Natural killer cell treated with Interleukin-12 subunit alpha and Interleukin-12 subunit beta and Interleukin-15 and Interleukin-18, amount 100 ng/mL, for 72 hours (primary cell): ENCODE data around the gene YY1. TPM values are rescaled to one million over a fixed set of nuclear protein-coding genes. Genes with fewer than 3 reads are reported as not detected.
"Not testable (repeated sequence)": the region's sequence is repeated elsewhere in the genome, so short reads cannot be mapped to it uniquely, and the experiment has no call there.

Experiments used
- ATAC-seq, 2 donors: fragments of 150-1000 bp; cut with Tn5 transposase in 1 of 2; sonication (Bioruptor Pico), chemical (Tn5 transposase) in 1 of 2; 2 replicates each; pipeline ENCODE4 v1.10.0; 2021
- DNase-seq: peaks from one replicate; pipeline ENCODE4 v3.0.0; 2022; ENCODE audit warnings: low spot score
- H3K27ac Mint-ChIP-seq, 2 donors: 1 replicate in 1 of 2; 2 replicates in 1 of 2; pipeline ENCODE4 v1.8.0; 2022; ENCODE audit warnings: mixed read lengths in 2 of 2, mild to moderate bottlenecking in 1 of 2, moderate library complexity in 1 of 2
- H3K27me3 Mint-ChIP-seq, 2 donors: 1 replicate in 1 of 2; 2 replicates in 1 of 2; pipeline ENCODE4 v1.8.0; 2022; ENCODE audit warnings: mixed read lengths in 2 of 2
- H3K36me3 Mint-ChIP-seq: one replicate; pipeline ENCODE4 v1.8.0; 2022; ENCODE audit warnings: mixed read lengths
- H3K4me1 Mint-ChIP-seq, 2 donors: 1 replicate in 1 of 2; 2 replicates in 1 of 2; pipeline ENCODE4 v1.8.0; 2022; ENCODE audit warnings: low read depth in 2 of 2, mixed read lengths in 2 of 2, mild to moderate bottlenecking in 1 of 2
- H3K4me3 Mint-ChIP-seq: one replicate; pipeline ENCODE4 v1.8.0; 2022; ENCODE audit warnings: mixed read lengths
- H3K9me3 Mint-ChIP-seq: 2 replicates; pipeline ENCODE4 v1.8.0; 2022; ENCODE audit warnings: mixed read lengths
- total RNA-seq, 2 donors: library from RNA; stranded (reverse); gene quantifications; one replicate each; pipeline ENCODE4 v1.2.3, GENCODE V29; 2022

YY1 gene
- total RNA-seq, 2 donors from 2014 or later, result 59.7 to 75.7 TPM

GRCh38 chr14:100222224-100223093 is 16.5 kb upstream of the YY1 start:
- H3K36me3 Mint-ChIP-seq, result no peaks in the 10 kb centered on the region
- H3K4me3 Mint-ChIP-seq, result no peak overlapping the region
- H3K27me3 Mint-ChIP-seq, result no peaks in the 10 kb centered on the region
- ATAC-seq (peak in 1 of 2 donors; percentile 33), DNase-seq (no peak)
- H3K4me1 Mint-ChIP-seq, result peaks cover 18 to 21% of the 10 kb centered on the region in 2 donors
- H3K9me3 Mint-ChIP-seq, result no peaks in the 10 kb centered on the region
- no peak overlapping the region for H3K27ac Mint-ChIP-seq

- DNase-seq (no peak), ATAC-seq (no peak)
- Mint-ChIP-seq H3K27ac (no peak overlapping the region), H3K27me3 (no peaks in the 10 kb centered on the region), H3K9me3 (no peaks in the 10 kb centered on the region), H3K4me1 (peaks cover 18 to 21% of the 10 kb centered on the region in 2 donors), H3K36me3 (no peaks in the 10 kb centered on the region), H3K4me3 (no peak overlapping the region)
Observed at GRCh38 chr14:100223332-100224201, 15.4 kb upstream of the YY1 start.

- Mint-ChIP-seq H3K4me3 (no peak overlapping the region), H3K4me1 (peaks cover 18 to 21% of the 10 kb centered on the region in 2 donors), H3K36me3 (no peaks in the 10 kb centered on the region), H3K9me3 (no peaks in the 10 kb centered on the region), H3K27ac (no peak overlapping the region), H3K27me3 (no peaks in the 10 kb centered on the region)
- DNase-seq (no peak), ATAC-seq (no peak)
Observed at GRCh38 chr14:100224229-100224866, 14.6 kb upstream of the YY1 start.

- no peaks in the 10 kb centered on the region for H3K27me3 Mint-ChIP-seq
- no peak overlapping the region for H3K27ac Mint-ChIP-seq
- ATAC-seq (no peak), DNase-seq (no peak)
- no peaks in the 10 kb centered on the region for H3K9me3 Mint-ChIP-seq
- H3K4me3 Mint-ChIP-seq, result no peak overlapping the region
- H3K4me1 Mint-ChIP-seq, result peaks cover 20 to 21% of the 10 kb centered on the region in 2 donors
- peaks cover 2% of the 10 kb centered on the region for H3K36me3 Mint-ChIP-seq
Observed at GRCh38 chr14:100225169-100225568, 13.8 kb upstream of the YY1 start.

- ATAC-seq, result no peak
- H3K4me3 Mint-ChIP-seq, result no peak overlapping the region
- H3K27ac Mint-ChIP-seq, result peak overlapping the region in 1 of 2 donors; percentile 27
- no peaks in the 10 kb centered on the region for H3K9me3 Mint-ChIP-seq
- H3K4me1 Mint-ChIP-seq, result peaks cover 1 to 13% of the 10 kb centered on the region in 2 donors
- no peaks in the 10 kb centered on the region for H3K27me3 Mint-ChIP-seq
- peaks cover 5% of the 10 kb centered on the region for H3K36me3 Mint-ChIP-seq
- DNase-seq, result no peak
Observed at GRCh38 chr14:100230361-100230760, 8.6 kb upstream of the YY1 start.

GRCh38 chr14:100234511-100234910 is 4.4 kb upstream of the YY1 start:
- Mint-ChIP-seq H3K36me3 (peaks cover 10% of the 10 kb centered on the region), H3K4me1 (peaks cover 17 to 27% of the 10 kb centered on the region in 2 donors), H3K4me3 (no peak overlapping the region), H3K9me3 (no peaks in the 10 kb centered on the region), H3K27me3 (no peaks in the 10 kb centered on the region), H3K27ac (no peak overlapping the region)
- ATAC-seq (no peak), DNase-seq (no peak)

GRCh38 chr14:100236271-100236818 is 2.6 kb upstream of the YY1 start:
- not testable (repeated sequence) for H3K36me3 Mint-ChIP-seq, H3K27me3 Mint-ChIP-seq, H3K9me3 Mint-ChIP-seq, DNase-seq, ATAC-seq
- Mint-ChIP-seq H3K4me3 (peak overlapping the region; percentile 91), H3K4me1 (peaks cover 26 to 28% of the 10 kb centered on the region in 2 donors), H3K27ac (peak overlapping the region; percentile 83 to 98)

GRCh38 chr14:100236881-100237280 is 2.1 kb upstream of the YY1 start:
- Mint-ChIP-seq H3K4me3 (peak overlapping the region; percentile 91), H3K27me3 (no peaks in the 10 kb centered on the region), H3K27ac (peak overlapping the region; percentile 83 to 98), H3K9me3 (no peaks in the 10 kb centered on the region), H3K36me3 (peaks cover 4% of the 10 kb centered on the region), H3K4me1 (peaks cover 30 to 32% of the 10 kb centered on the region in 2 donors)
- no peak for ATAC-seq
- DNase-seq, result no peak

GRCh38 chr14:100237735-100238418 is 1.1 kb upstream of the YY1 start:
- peak overlapping the region; percentile 91 for H3K4me3 Mint-ChIP-seq
- ATAC-seq (peak in 1 of 2 donors; percentile 39), DNase-seq (peak; percentile 70)

GRCh38 chr14:100239211-100239839 is 381 bp downstream of the YY1 start:
- peak overlapping the region; percentile 73 to 90 for H3K27ac Mint-ChIP-seq
- H3K27me3 Mint-ChIP-seq, result no peaks in the 10 kb centered on the region
- H3K4me1 Mint-ChIP-seq, result peaks cover 41 to 44% of the 10 kb centered on the region in 2 donors
- H3K9me3 Mint-ChIP-seq, result no peaks in the 10 kb centered on the region
- H3K4me3 Mint-ChIP-seq, result peak overlapping the region; percentile 87
- peaks cover 10% of the 10 kb centered on the region for H3K36me3 Mint-ChIP-seq
- no peak for ATAC-seq
- no peak for DNase-seq

More at GRCh38 chr14:100237735-100238418, 1.1 kb upstream of the YY1 start:
- Mint-ChIP-seq H3K9me3 (no peaks in the 10 kb centered on the region), H3K27me3 (no peaks in the 10 kb centered on the region), H3K4me1 (peaks cover 35 to 39% of the 10 kb centered on the region in 2 donors), H3K27ac (peak overlapping the region; percentile 83 to 98), H3K36me3 (peaks cover 8% of the 10 kb centered on the region)

GRCh38 chr14:100239840-100240667 is 1.1 kb downstream of the YY1 start:
- H3K4me1 Mint-ChIP-seq, result peaks cover 40 to 45% of the 10 kb centered on the region in 2 donors
- peak overlapping the region; percentile 86 to 96 for H3K27ac Mint-ChIP-seq
- peaks cover 10% of the 10 kb centered on the region for H3K36me3 Mint-ChIP-seq
- DNase-seq, result peak; percentile 92
- H3K27me3 Mint-ChIP-seq, result no peaks in the 10 kb centered on the region
- H3K4me3 Mint-ChIP-seq, result peak overlapping the region; percentile 87
- peak; percentile 67 to 74 for ATAC-seq
- H3K9me3 Mint-ChIP-seq, result no peaks in the 10 kb centered on the region

- Mint-ChIP-seq H3K36me3 (peaks cover 10% of the 10 kb centered on the region), H3K4me1 (peaks cover 40 to 51% of the 10 kb centered on the region in 2 donors)
Observed at GRCh38 chr14:100240668-100241032, 1.7 kb downstream of the YY1 start.

More at GRCh38 chr14:100240668-100241032, 1.7 kb downstream of the YY1 start:
- Mint-ChIP-seq H3K27ac (peak overlapping the region; percentile 86 to 96), H3K9me3 (no peaks in the 10 kb centered on the region), H3K27me3 (no peaks in the 10 kb centered on the region), H3K4me3 (peak overlapping the region; percentile 87)
- DNase-seq (no peak), ATAC-seq (no peak)
